Left forelimb (tissue), 1 donor: ENCODE data around the gene TBXT.

ENCODE experiments used
- DNase-seq: peaks from one replicate; pipeline ENCODE4 v3.0.0-alpha.2; 2018; ENCODE audit warnings: low spot score

Gene TBXT

GRCh38 chr6:166115609-166116008 is 52.0 kb downstream of the TBXT start:
- DNase-seq = no peak

DNA sequence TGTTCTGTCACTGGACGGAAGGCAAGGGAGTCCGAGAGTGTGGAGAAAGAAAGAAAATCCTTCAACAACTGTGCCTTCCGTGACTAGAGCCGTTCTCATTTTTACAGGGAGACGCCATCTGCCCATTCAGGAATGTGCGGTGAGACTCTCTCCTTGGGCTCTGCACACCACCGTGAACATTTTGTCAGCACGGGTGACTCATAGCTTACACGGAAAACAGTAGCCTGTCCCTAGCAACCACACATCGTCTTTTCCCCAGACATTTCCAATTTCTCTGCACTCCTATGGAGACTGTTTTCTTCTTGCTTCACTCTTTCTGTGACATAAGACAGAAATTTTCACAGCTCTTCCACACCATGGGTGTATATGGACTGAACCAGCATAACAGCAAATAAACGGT is 55.1 kb downstream of the TBXT start:
- no peak for DNase-seq

GRCh38 chr6:166109608-166110007 is 58.0 kb downstream of the TBXT start:
- DNase-seq = no peak
